Transverse colon (tissue), 4 donors: ENCODE measurements around the gene IMP4. TPM values are rescaled to one million over a fixed set of nuclear protein-coding genes. Genes with fewer than 3 reads are reported as not detected.

Experiments
- DNase-seq: peaks from one replicate; pipeline ENCODE4 v3.0.0-alpha.2; 2019
- H3K27ac ChIP-seq, 4 donors: fragments of 200-600 bp; sonication (generic); 2 replicates each; pipeline ENCODE4 v1.5.1; 2016 to 2018; ENCODE audit warnings: inconsistent platforms in 4 of 4
- H3K27me3 ChIP-seq: fragments of 200-600 bp; sonication (generic); 2 replicates; pipeline ENCODE4 v1.5.1; 2017; ENCODE audit warnings: inconsistent platforms
- H3K36me3 ChIP-seq, 4 donors: fragments of 200-600 bp; sonication (generic); 2 replicates each; pipeline ENCODE4 v1.5.1; 2017 to 2019; ENCODE audit warnings: inconsistent platforms in 4 of 4
- H3K4me1 ChIP-seq, 4 donors: fragments of 200-600 bp; sonication (generic); 2 replicates each; pipeline ENCODE4 v1.5.1; 2017 to 2020; ENCODE audit warnings: inconsistent platforms in 4 of 4
- H3K4me3 ChIP-seq, 4 donors: fragments of 200-600 bp; sonication (generic); 1 replicate in 1 of 4; 2 replicates in 3 of 4; pipeline versions ENCODE4 v1.5.1 to v1.6.1; 2017 to 2019; ENCODE audit warnings: inconsistent platforms in 4 of 4
- H3K9me3 ChIP-seq, 2 donors: fragments of 200-600 bp; sonication (generic); 2 replicates each; pipeline ENCODE4 v1.5.1; 2017 to 2019; ENCODE audit warnings: inconsistent platforms in 2 of 2
- EP300 ChIP-seq: sonication (generic); formaldehyde crosslinking; IDR thresholded peaks from one replicate; pipeline ENCODE4 v1.6.1; 2017; ENCODE audit warnings: antibody characterized with exemption, low read depth
- POLR2A ChIP-seq: fragments of 450-650 bp; IDR thresholded peaks from one replicate; pipeline ENCODE4 v1.6.1; 2016; ENCODE audit warnings: antibody characterized with exemption, mild to moderate bottlenecking, moderate library complexity
- POLR2AphosphoS5 ChIP-seq, 3 donors: sonication (generic); formaldehyde crosslinking; IDR thresholded peaks; one replicate each; pipeline ENCODE4 v1.6.1; 2016; ENCODE audit warnings: antibody characterized with exemption in 3 of 3
- WGBS, 2 donors: methylation state at CpG; one replicate each; pipeline ENCODE4 v1.1.5; 2018; ENCODE audit warnings: low coverage in 1 of 2; 5-methylcytosine and 5-hydroxymethylcytosine counted together
- in situ Hi-C, 4 donors: fragments of 200-750 bp; cut with MboI; loops; one replicate each; pipeline versions ENCODE4 v1.15.0 to v1.15.1; 2017; ENCODE audit warnings: low sequenced_read_pairs in 3 of 4, low pct_ligation_motif_present in 1 of 4, low pct_unique_long_range_greater_than_20kb in 1 of 4
- intact Hi-C: fragments of 100-400 bp; cut with DNase I; formaldehyde crosslinking; loops from one replicate; pipeline ENCODE4 v1.15.1; 2023; ENCODE audit warnings: low total_unique reads
- total RNA-seq, 4 donors: library from RNA; depleted of rRNA; stranded (reverse); fragments of >200 nt; gene quantifications; one replicate each; pipeline ENCODE4 v1.1.0, GENCODE V29; 2016
- TF ChIP-seq, protein P1 (sequence below), 5 experiments: fragments of 200-600 bp in 3 of 5; fragments of 450-650 bp in 2 of 5; sonication (generic) in 3 of 5; IDR thresholded peaks; 1 replicate in 2 of 5; 2 replicates in 3 of 5; pipeline ENCODE4 v1.5.1; 2016 to 2017; ENCODE audit warnings: antibody characterized with exemption in 5 of 5, inconsistent platforms in 3 of 5, mild to moderate bottlenecking in 2 of 5, moderate library complexity in 1 of 5

IMP4 gene
- total RNA-seq, 4 donors from 2014 or later = 52.1 to 367 (median 83.7) TPM

DNA sequence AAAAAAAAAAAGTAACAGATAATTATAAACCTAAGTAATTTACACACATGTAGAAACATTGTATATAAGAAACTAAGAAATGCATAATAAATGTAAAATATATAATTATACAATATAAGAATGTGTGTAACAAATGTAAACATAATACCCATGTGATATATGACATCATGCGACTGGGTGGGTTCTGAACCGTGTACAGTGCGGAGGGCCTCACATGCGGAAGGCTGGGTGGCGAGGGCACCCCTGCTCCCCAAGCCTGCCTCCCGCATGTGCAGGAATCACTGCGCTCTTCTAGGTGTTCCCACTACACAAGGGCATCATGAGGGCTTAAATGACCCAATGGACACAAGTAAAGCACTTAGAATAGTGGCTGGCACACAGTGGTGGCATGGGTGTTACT is 15.2 kb downstream of the IMP4 start:
- intact Hi-C loops (no loop called here), in situ Hi-C loops (no loop called here)
- no peak for TF ChIP-seq POLR2AphosphoS5 (IDR thresholded peaks at IDR 0.05)
- TF ChIP-seq POLR2A = no peak
- no peak for TF ChIP-seq EP300
- TF ChIP-seq, protein P1, sequence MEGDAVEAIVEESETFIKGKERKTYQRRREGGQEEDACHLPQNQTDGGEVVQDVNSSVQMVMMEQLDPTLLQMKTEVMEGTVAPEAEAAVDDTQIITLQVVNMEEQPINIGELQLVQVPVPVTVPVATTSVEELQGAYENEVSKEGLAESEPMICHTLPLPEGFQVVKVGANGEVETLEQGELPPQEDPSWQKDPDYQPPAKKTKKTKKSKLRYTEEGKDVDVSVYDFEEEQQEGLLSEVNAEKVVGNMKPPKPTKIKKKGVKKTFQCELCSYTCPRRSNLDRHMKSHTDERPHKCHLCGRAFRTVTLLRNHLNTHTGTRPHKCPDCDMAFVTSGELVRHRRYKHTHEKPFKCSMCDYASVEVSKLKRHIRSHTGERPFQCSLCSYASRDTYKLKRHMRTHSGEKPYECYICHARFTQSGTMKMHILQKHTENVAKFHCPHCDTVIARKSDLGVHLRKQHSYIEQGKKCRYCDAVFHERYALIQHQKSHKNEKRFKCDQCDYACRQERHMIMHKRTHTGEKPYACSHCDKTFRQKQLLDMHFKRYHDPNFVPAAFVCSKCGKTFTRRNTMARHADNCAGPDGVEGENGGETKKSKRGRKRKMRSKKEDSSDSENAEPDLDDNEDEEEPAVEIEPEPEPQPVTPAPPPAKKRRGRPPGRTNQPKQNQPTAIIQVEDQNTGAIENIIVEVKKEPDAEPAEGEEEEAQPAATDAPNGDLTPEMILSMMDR (IDR thresholded peaks at IDR 0.05) = no peak
- Histone ChIP-seq H3K27me3 (no peaks in the 10 kb centered on the region), H3K4me1 (peaks cover 6 to 21% (median 8%) of the 10 kb centered on the region in 4 donors), H3K27ac (no peak overlapping the region), H3K4me3 (no peak overlapping the region), H3K9me3 (no peaks in the 10 kb centered on the region), H3K36me3 (no peaks in the 10 kb centered on the region)
- no peak for DNase-seq
- 94 to 98% methylated on average over 6 to 7 of the region's 7 CpGs for WGBS, 2 donors

DNA sequence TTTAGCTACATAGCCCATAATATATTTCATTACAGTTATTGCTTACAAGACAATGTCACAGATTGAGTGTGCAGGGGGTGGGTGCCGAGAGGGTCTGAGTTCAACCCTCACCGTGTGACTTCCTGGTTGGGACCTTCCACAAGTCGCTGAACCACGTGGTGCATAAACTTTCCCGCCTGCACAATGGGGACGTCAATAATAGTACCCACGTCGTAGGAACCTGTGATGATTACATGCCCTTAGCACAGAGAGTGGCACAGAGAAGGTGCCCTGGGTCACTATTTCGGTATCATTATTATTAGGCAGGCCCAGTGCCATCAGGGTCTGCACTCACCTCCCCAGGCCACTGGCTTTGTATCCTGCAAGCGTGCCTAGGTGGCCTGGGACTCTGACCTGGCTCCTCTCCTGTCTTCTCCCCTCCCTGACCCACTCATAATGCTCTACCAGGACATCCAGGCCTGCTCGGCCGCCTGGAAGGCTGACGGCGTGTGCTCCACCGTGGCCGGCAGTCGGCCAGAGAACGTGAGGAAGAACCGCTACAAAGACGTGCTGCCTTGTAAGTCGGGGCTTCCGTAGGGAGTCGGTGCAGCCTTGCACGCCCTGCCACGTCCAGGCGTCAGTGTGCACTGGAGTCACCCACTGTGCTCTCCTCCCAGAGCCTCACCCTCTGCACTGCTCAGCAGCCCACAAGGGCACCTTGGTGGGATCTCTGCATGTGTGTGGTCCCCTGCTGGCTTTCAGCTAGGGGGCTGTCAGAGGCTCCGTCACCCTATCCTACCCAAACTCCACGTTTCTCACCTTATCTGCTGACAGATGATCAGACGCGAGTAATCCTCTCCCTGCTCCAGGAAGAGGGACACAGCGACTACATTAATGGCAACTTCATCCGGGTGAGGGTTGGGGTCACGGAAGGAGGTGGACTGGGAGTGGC is 16.0 kb downstream of the IMP4 start:
- Histone ChIP-seq H3K27ac (no peak overlapping the region), H3K27me3 (no peaks in the 10 kb centered on the region), H3K4me3 (no peak overlapping the region), H3K9me3 (no peaks in the 10 kb centered on the region), H3K4me1 (peaks cover 6 to 21% (median 8%) of the 10 kb centered on the region in 4 donors), H3K36me3 (no peaks in the 10 kb centered on the region)
- intact Hi-C loops (no loop called here), in situ Hi-C loops (no loop called here)
- no peak for DNase-seq
- TF ChIP-seq POLR2A = no peak
- TF ChIP-seq, protein P1 (IDR thresholded peaks at IDR 0.05) = no peak
- no peak for TF ChIP-seq POLR2AphosphoS5 (IDR thresholded peaks at IDR 0.05)
- no peak for TF ChIP-seq EP300
- 91% methylated on average over 30 of the region's 33 CpGs; no CpG with 5 or more reads in 1 of the 2 donors for WGBS, 2 donors

DNA sequence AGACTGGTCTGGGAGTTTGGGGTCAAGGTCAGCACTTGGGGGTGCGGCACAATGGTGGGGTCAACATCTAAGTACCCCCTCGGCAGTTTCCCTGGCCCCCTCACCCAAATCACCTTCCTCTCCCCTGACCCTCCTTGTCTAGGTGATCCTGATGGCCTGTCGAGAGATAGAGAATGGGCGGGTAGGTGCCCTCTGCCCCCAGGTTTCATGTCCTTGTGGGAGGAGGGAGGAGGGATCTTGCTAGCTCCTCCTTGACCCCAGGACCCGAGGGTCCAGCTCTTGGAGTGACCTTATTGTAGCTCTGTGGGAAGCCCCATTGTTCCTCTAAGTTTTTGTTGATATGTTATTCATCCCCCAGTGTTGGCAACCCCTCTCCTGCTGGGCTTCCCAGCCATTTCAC is 16.8 kb downstream of the IMP4 start:
- Histone ChIP-seq H3K4me1 (peaks cover 6 to 16% (median 8%) of the 10 kb centered on the region in 4 donors), H3K9me3 (no peaks in the 10 kb centered on the region), H3K4me3 (no peak overlapping the region), H3K36me3 (no peaks in the 10 kb centered on the region), H3K27me3 (no peaks in the 10 kb centered on the region), H3K27ac (no peak overlapping the region)
- intact Hi-C loops = no loop called here
- TF ChIP-seq, protein P1 (IDR thresholded peaks at IDR 0.05) = no peak
- TF ChIP-seq POLR2AphosphoS5 (IDR thresholded peaks at IDR 0.05) = no peak
- TF ChIP-seq EP300 = no peak
- no peak for TF ChIP-seq POLR2A
- in situ Hi-C loops = no loop called here
- no peak for DNase-seq
- 81 to 87% methylated on average over 3 to 5 of the region's 5 CpGs for WGBS, 2 donors

DNA sequence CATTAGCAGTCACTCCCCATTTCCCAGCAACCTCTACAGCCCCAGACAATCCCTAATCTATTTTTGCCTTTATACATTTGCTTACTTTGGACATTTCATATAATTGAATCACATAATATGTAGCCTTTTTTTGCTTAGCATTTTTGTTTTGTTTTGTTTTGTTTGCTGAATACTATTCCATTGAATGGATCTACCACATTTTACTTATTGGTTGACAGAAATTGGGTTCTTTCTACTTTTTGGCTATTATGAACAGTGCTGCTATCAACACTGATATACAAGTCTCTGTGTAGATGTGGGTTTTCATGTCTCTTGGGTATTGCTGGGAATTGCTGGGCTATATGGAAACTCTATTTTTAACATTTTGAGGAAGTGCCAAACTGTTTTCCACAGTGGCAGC is 20.8 kb downstream of the IMP4 start:
- in situ Hi-C loops (no loop called here), intact Hi-C loops (no loop called here)
- no peak for DNase-seq

More for the DNA sequence above, 20.8 kb downstream of the IMP4 start:
- Histone ChIP-seq H3K4me3 (no peak overlapping the region), H3K27ac (no peak overlapping the region), H3K4me1 (no peaks in the 10 kb centered on the region), H3K36me3 (no peaks in the 10 kb centered on the region), H3K9me3 (no peaks in the 10 kb centered on the region), H3K27me3 (no peaks in the 10 kb centered on the region)
- TF ChIP-seq, protein P1 (IDR thresholded peaks at IDR 0.05) = no peak
- TF ChIP-seq POLR2AphosphoS5 (IDR thresholded peaks at IDR 0.05) = no peak
- TF ChIP-seq EP300 = no peak
- no peak for TF ChIP-seq POLR2A
